ENCODE results near the gene CASP8AP2. TPM values are rescaled to one million over a fixed set of nuclear protein-coding genes. Genes with fewer than 3 reads are reported as not detected.
A peak's percentile ranks its signal among the peaks of the same experiment; 100 is the strongest.

CASP8AP2 gene
- total RNA-seq (2016; rRNA removed; fragmentation: Illumina TruSeq; extraction: Trizol) = 13.5 and 26.0 TPM in 2 replicates
- 4.8 and 5.1 TPM in 2 replicates for total RNA-seq (2016; cell fraction: cytosol; rRNA removed; fragmentation: Illumina TruSeq; extraction: Trizol; ENCODE audit: low read depth)
- 13.7 and 22.7 TPM in 2 replicates for total RNA-seq (2016; cell fraction: insoluble cytoplasmic fraction; rRNA removed; fragmentation: Illumina TruSeq; extraction: Trizol)
- 6.1 and 7.4 TPM in 2 replicates for total RNA-seq (2016; cell fraction: membrane; rRNA removed; fragmentation: Illumina TruSeq; extraction: Trizol)
- 19.0 and 20.0 TPM in 2 replicates for total RNA-seq (2016; cell fraction: nucleus; rRNA removed; fragmentation: Illumina TruSeq; extraction: Trizol)
- 3.1 and 5.7 TPM in 2 replicates for polyA plus RNA-seq (2011; rRNA removed)
- 1.4 and 1.9 TPM in 2 replicates for polyA plus RNA-seq (2011; cell fraction: cytosol; rRNA removed)
- 4.2 and 4.4 TPM in 2 replicates for polyA plus RNA-seq (2011; cell fraction: nucleus; rRNA removed)
- polyA plus RNA-seq (2012) = 3.4 and 5.7 TPM in 2 replicates
- polyA plus RNA-seq (2016; cell fraction: cytosol; fragmentation: Illumina TruSeq; extraction: Trizol; ENCODE audit: low read depth) = 0.18 and 0.38 TPM in 2 replicates
- polyA plus RNA-seq (2016; cell fraction: insoluble cytoplasmic fraction; fragmentation: Illumina TruSeq; extraction: Trizol; ENCODE audit: low read depth) = 11.0 and 11.8 TPM in 2 replicates
- polyA plus RNA-seq (2016; cell fraction: membrane; fragmentation: Illumina TruSeq; extraction: Trizol; ENCODE audit: low read depth) = 0.56 and 0.65 TPM in 2 replicates
- polyA plus RNA-seq (2016; cell fraction: nucleus; fragmentation: Illumina TruSeq; extraction: Trizol; ENCODE audit: insufficient read depth, low read depth) = 16.5 and 20.5 TPM in 2 replicates
- 5.2 and 25.9 TPM in 2 replicates for polyA minus RNA-seq (2011; rRNA and poly(A)+ RNA removed; ENCODE audit: low replicate concordance)
- 6.1 and 7.5 TPM in 2 replicates for polyA minus RNA-seq (2011; cell fraction: cytosol; rRNA and poly(A)+ RNA removed)
- 19.0 and 20.3 TPM in 2 replicates for polyA minus RNA-seq (2011; cell fraction: nucleus; rRNA and poly(A)+ RNA removed)
- Bru-seq, nascent RNA = percentile 60 among the genes with signal in this experiment
- percentile 65 among the genes with signal in this experiment for BruChase-seq, experiment 1, labeled RNA remaining after a 6-hour chase
- percentile 72 among the genes with signal in this experiment for BruChase-seq, experiment 2, labeled RNA remaining after a 2-hour chase
- long read RNA-seq, experiment 1, partial matches to known transcripts = 7 of 15 reads
- long read RNA-seq, experiment 1, other reads (novel, unspliced or antisense) = 4 of 15 reads
- long read RNA-seq, experiment 2, partial matches to known transcripts = 3 of 3 reads
- long read RNA-seq, experiment 2, other reads (novel, unspliced or antisense) = 0 of 3 reads

- ATAC-seq = peak; percentile 99
- Histone ChIP-seq H3K79me2 (ENCODE audit: insufficient read depth, low read length) (peaks cover 15% of the 10 kb centered on the region), H2AFZ (ENCODE audit: low read length) (peak within 1 kb of the TSS; percentile 95), H3K4me1 (ENCODE audit: insufficient read depth, low read length) (peaks cover 13% of the 10 kb centered on the region), H3K9me3 (ENCODE audit: low read length) (no peaks in the 10 kb centered on the region), H3K27ac (ENCODE audit: extremely low read length, insufficient read depth, low read length) (peak within 1 kb of the TSS; percentile 80), H3K4me2 (ENCODE audit: low read depth, low read length) (peak within 1 kb of the TSS; percentile 96), H4K20me1 (ENCODE audit: insufficient read depth, low read length) (no peaks in the 10 kb centered on the region), H3K36me3 (replicated peaks in 1 of 2; ENCODE audit: control insufficient read depth in 1 of 2, insufficient read depth in 2 of 2, low read length in 2 of 2) (no peaks in the 10 kb centered on the region; a peak in 1 of 5 replicates), H3K27me3 (ENCODE audit: control insufficient read depth in 1 of 2, insufficient read depth in 2 of 2, low read length in 2 of 2) (no peaks in the 10 kb centered on the region), H3K9ac (ENCODE audit: insufficient read depth, low read depth, low read length) (peak within 1 kb of the TSS; percentile 84), H3K4me3 (replicated peaks in 1 of 3; ENCODE audit: insufficient read depth in 1 of 3, low read depth in 2 of 3, low read length in 3 of 3) (peak within 1 kb of the TSS; percentile 78 to 95 (median 95))
- peak; percentile 98 for DNase-seq (ENCODE audit: low spot score)
- POLR2A ChIA-PET = interaction anchor here (0.6 to 3.4 kb wide), 3 partner anchors 10 to 43 kb away, joined by 3 to 52 read pairs (median 4); partner anchors contain the start of gene MDN1
- 0% methylated on average over 24 of the region's 41 CpGs for WGBS (ENCODE audit: low lambda C conversion rate)
- intact Hi-C loops (cut with micrococcal nuclease; ENCODE audit: unreplicated experiment) (loop anchor here (1.0 kb wide), 1 partner anchor 10 kb away; the partner anchor contains the start of gene MDN1), in situ Hi-C loops (cut with HindIII; ENCODE audit: extremely low pct_ligation_motif_present, low pct_unique_long_range_greater_than_20kb) (no loop called here)
- CTCF ChIA-PET (ENCODE audit: low intra/inter-chr PET ratio, low total read pairs) = no interaction called here
- BruUV-seq (replicated peaks) = no TSS peak
- FAIRE-seq = peak; percentile 93
- TF ChIP-seq HMG20B (CRISPR knock-in tag; conservative IDR thresholded peaks at IDR 0.05) (no peak), ZFX (CRISPR knock-in tag; IDR thresholded peaks at IDR 0.05; ENCODE audit: low read depth) (peak; percentile 83), ZNF564 (CRISPR knock-in tag; IDR thresholded peaks at IDR 0.05) (no peak), TBX2 (CRISPR knock-in tag; IDR thresholded peaks at IDR 0.05; ENCODE audit: borderline replicate concordance) (peak; percentile 52; the same call in 1 of the 2 replicates), XRCC5 (optimal IDR thresholded peaks at IDR 0.05; ENCODE audit: low read length) (peak; percentile 45), KLF13 (CRISPR knock-in tag; IDR thresholded peaks at IDR 0.05) (no peak), CCDC6 (CRISPR knock-in tag; IDR thresholded peaks at IDR 0.05) (peak; percentile 78; the same call in 1 of the 2 replicates), KDM3A (CRISPR knock-in tag; IDR thresholded peaks at IDR 0.05; ENCODE audit: low read depth) (no peak), GMEB1 (CRISPR knock-in tag; IDR thresholded peaks at IDR 0.05; ENCODE audit: borderline replicate concordance) (peak; percentile 98), MTA1 (CRISPR knock-in tag; IDR thresholded peaks at IDR 0.05; ENCODE audit: borderline replicate concordance) (peak; percentile 32; the same call in 1 of the 2 replicates), MYC (CRISPR knock-in tag; IDR thresholded peaks at IDR 0.05; ENCODE audit: borderline replicate concordance) (peak; percentile 23; the same call in 1 of the 2 replicates), ZNF839 (CRISPR knock-in tag; IDR thresholded peaks at IDR 0.05; ENCODE audit: borderline replicate concordance) (peak; percentile 75; the same call in 1 of the 2 replicates), ZNF382 (CRISPR knock-in tag; IDR thresholded peaks at IDR 0.05; ENCODE audit: borderline replicate concordance) (no peak), SPEN (CRISPR knock-in tag; IDR thresholded peaks at IDR 0.05; ENCODE audit: low read depth) (peak; percentile 61; the same call in 1 of the 2 replicates), ELF1 (CRISPR knock-in tag; IDR thresholded peaks at IDR 0.05) (peak; percentile 36; the same call in 1 of the 2 replicates)
- TF ChIP-seq, protein P1, sequence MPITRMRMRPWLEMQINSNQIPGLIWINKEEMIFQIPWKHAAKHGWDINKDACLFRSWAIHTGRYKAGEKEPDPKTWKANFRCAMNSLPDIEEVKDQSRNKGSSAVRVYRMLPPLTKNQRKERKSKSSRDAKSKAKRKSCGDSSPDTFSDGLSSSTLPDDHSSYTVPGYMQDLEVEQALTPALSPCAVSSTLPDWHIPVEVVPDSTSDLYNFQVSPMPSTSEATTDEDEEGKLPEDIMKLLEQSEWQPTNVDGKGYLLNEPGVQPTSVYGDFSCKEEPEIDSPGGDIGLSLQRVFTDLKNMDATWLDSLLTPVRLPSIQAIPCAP (CRISPR knock-in tag; IDR thresholded peaks at IDR 0.05; ENCODE audit: low read depth) = no peak
These were observed at the start of gene CASP8AP2 for GRCh38 chr6:89829472-89830169. Gene CASP8AP2, plus strand, starts transcription at chr6:89829880.

Data from HepG2 (cell line).